CD4-positive, alpha-beta T cell (primary cell): ENCODE results near the gene BIRC6. TPM values are rescaled to one million over a fixed set of nuclear protein-coding genes. Genes with fewer than 3 reads are reported as not detected.
"Not testable (repeated sequence)": the region's sequence is repeated elsewhere in the genome, so short reads cannot be mapped to it uniquely, and the experiment has no call there.

Experiments used
- ATAC-seq: fragments of 200-7000 bp; cut with Tn5 transposase; one replicate; pipeline ENCODE4 v1.10.0; 2022; ENCODE audit warnings: mild to moderate bottlenecking; ENCODE audit not compliant: poor library complexity
- CTCF ChIA-PET: fragments of 350-600 bp; sonication (Branson Sonifier 250); formaldehyde crosslinking; loops from one replicate; lab custom pipeline; 2021; ENCODE audit warnings: antibody characterized with exemption, inconsistent platforms; lab: Charles Lee
- POLR2A ChIA-PET: fragments of 350-600 bp; sonication (Branson Sonifier 250); formaldehyde crosslinking; loops from one replicate; lab custom pipeline; 2021; ENCODE audit warnings: antibody characterized with exemption, inconsistent platforms; lab: Charles Lee
- DNase-seq, 14 experiments: peaks; one replicate each; pipeline ENCODE4 v3.0.0-alpha.2; 2013 to 2020; ENCODE audit warnings: mixed read lengths in 2 of 14
- H3K27ac ChIP-seq, 2 donors: one replicate each; pipeline versions ENCODE4 v1.5.1 to v1.7.0; 2013; ENCODE audit warnings: low read length in 2 of 2, low read depth in 1 of 2, mild to moderate bottlenecking in 1 of 2
- H3K27me3 ChIP-seq, 2 experiments: 1 replicate in 1 of 2; 2 replicates in 1 of 2; pipeline versions ENCODE4 v1.6.1 to v1.7.0; 2013; ENCODE audit warnings: low read length in 2 of 2, control low read depth in 1 of 2, mild to moderate bottlenecking in 1 of 2, moderate library complexity in 1 of 2; ENCODE audit not compliant: insufficient read depth in 2 of 2, control insufficient read depth in 1 of 2
- H3K36me3 ChIP-seq: one replicate; pipeline ENCODE4 v1.6.1; 2013; ENCODE audit warnings: low read length, control low read depth; ENCODE audit not compliant: insufficient read depth
- H3K4me1 ChIP-seq: one replicate; pipeline ENCODE4 v1.6.1; 2013; ENCODE audit warnings: low read length, control low read depth; ENCODE audit not compliant: insufficient read depth
- H3K4me3 ChIP-seq: one replicate; pipeline ENCODE4 v1.5.1; 2013; ENCODE audit warnings: mild to moderate bottlenecking, low read length, moderate library complexity
- H3K9me3 ChIP-seq, 2 experiments: 1 replicate in 1 of 2; 2 replicates in 1 of 2; pipeline versions ENCODE4 v1.6.1 to v1.7.0; 2013; ENCODE audit warnings: low read length in 2 of 2, mild to moderate bottlenecking in 2 of 2, control low read depth in 1 of 2, moderate library complexity in 1 of 2; ENCODE audit not compliant: control insufficient read depth in 1 of 2, insufficient read depth in 1 of 2
- H3K27ac Mint-ChIP-seq: one replicate; pipeline ENCODE4 v1.8.0; 2020; ENCODE audit warnings: mixed read lengths
- H3K27me3 Mint-ChIP-seq: one replicate; pipeline ENCODE4 v1.8.0; 2021; ENCODE audit warnings: mixed read lengths
- H3K36me3 Mint-ChIP-seq: one replicate; pipeline ENCODE4 v1.8.0; 2021; ENCODE audit warnings: low read depth, mixed read lengths
- H3K4me1 Mint-ChIP-seq: one replicate; pipeline ENCODE4 v1.8.0; 2021; ENCODE audit warnings: low read depth, mixed read lengths
- H3K4me3 Mint-ChIP-seq: one replicate; pipeline ENCODE4 v1.8.0; 2020; ENCODE audit warnings: mild to moderate bottlenecking, mixed read lengths
- H3K9me3 Mint-ChIP-seq: one replicate; pipeline ENCODE4 v1.8.0; 2020; ENCODE audit warnings: mixed read lengths
- intact Hi-C, 2 experiments: fragments of 100-400 bp; cut with DNase I in 1 of 2; cut with micrococcal nuclease in 1 of 2; formaldehyde crosslinking; loops; one replicate each; pipeline versions ENCODE4 v1.15.1 to v1.9.0; 2023 to 2025; cut with DNase I, micrococcal nuclease
- total RNA-seq, 174 experiments: library from RNA in 2 of 174; stranded (reverse) in 2 of 174; gene quantifications; one replicate each; pipeline ENCODE4 v1.2.3 and lab custom pipeline; 2021 to 2026
- TF ChIP-seq, protein P1 (sequence below): fragments of 200-600 bp; IDR thresholded peaks from one replicate; pipeline ENCODE4 v1.8.0; 2022; ENCODE audit warnings: antibody characterized with exemption, mild to moderate bottlenecking

The BIRC6 gene
- total RNA-seq, 2 experiments from 2014 or later, result 110 to 113 TPM

DNA sequence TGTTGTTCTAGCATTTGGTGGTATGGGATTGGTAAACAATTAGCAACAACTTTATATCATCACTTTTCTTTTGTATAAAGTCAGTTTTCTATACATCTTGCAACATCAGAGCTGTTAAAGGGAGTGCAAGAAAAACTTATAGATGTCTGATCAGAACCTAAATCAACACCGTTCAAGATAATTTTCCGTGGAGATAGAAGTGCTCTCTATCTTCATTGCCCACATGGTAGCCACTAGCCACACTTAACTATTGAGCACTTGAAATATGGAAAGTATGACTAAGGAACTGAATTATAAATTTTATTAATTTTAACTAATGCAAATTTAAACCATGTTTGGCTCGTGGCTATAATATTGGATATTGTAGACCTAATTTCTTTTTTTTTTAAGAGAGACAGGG lies 276.2 kb downstream of the BIRC6 start:
- Mint-ChIP-seq H3K9me3 (no peaks in the 10 kb centered on the region), H3K27ac (no peak overlapping the region), H3K4me1 (peaks cover 28% of the 10 kb centered on the region), H3K4me3 (no peak overlapping the region), H3K36me3 (peaks cover 83% of the 10 kb centered on the region), H3K27me3 (no peaks in the 10 kb centered on the region)
- Histone ChIP-seq H3K4me1 (peaks cover 10% of the 10 kb centered on the region), H3K36me3 (peaks cover 55% of the 10 kb centered on the region), H3K9me3 (no peaks in the 10 kb centered on the region), H3K27me3 (no peaks in the 10 kb centered on the region), H3K27ac (no peak overlapping the region), H3K4me3 (no peak overlapping the region)
- TF ChIP-seq, protein P1, sequence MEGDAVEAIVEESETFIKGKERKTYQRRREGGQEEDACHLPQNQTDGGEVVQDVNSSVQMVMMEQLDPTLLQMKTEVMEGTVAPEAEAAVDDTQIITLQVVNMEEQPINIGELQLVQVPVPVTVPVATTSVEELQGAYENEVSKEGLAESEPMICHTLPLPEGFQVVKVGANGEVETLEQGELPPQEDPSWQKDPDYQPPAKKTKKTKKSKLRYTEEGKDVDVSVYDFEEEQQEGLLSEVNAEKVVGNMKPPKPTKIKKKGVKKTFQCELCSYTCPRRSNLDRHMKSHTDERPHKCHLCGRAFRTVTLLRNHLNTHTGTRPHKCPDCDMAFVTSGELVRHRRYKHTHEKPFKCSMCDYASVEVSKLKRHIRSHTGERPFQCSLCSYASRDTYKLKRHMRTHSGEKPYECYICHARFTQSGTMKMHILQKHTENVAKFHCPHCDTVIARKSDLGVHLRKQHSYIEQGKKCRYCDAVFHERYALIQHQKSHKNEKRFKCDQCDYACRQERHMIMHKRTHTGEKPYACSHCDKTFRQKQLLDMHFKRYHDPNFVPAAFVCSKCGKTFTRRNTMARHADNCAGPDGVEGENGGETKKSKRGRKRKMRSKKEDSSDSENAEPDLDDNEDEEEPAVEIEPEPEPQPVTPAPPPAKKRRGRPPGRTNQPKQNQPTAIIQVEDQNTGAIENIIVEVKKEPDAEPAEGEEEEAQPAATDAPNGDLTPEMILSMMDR, result no peak
- intact Hi-C loops, result no loop called here
- no peak for DNase-seq
- ATAC-seq, result no peak
- ChIA-PET POLR2A (no interaction called here), CTCF (no interaction called here)

DNA sequence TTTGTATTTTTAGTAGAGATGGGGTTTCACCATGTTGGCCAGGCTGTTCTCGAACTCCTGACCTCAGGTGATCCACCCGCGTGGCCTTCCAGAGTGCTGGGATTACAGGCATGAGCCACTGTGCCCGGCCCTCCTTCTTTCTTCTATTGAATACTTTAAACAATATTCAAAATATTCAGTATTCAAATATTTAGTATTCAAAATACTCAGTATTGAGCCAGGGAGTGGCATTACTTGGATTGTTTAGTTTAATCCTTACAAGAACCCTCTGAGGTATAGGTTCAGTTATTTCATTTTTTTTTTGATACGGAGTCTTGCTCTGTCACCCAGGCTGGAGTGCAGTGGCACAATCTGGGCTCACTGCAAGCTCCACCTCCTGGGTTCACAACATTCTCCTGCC lies 281.7 kb downstream of the BIRC6 start:
- H3K4me1 Mint-ChIP-seq, intact Hi-C loops, H3K27me3 ChIP-seq, H3K27ac ChIP-seq, POLR2A ChIA-PET, CTCF ChIA-PET, H3K4me3 ChIP-seq, H3K4me3 Mint-ChIP-seq, DNase-seq, H3K27ac Mint-ChIP-seq, H3K27me3 Mint-ChIP-seq, ATAC-seq, H3K9me3 ChIP-seq, H3K9me3 Mint-ChIP-seq, H3K4me1 ChIP-seq: not testable (repeated sequence)
- peaks cover 82% of the 10 kb centered on the region for H3K36me3 Mint-ChIP-seq
- H3K36me3 ChIP-seq, result peaks cover 63% of the 10 kb centered on the region

DNA sequence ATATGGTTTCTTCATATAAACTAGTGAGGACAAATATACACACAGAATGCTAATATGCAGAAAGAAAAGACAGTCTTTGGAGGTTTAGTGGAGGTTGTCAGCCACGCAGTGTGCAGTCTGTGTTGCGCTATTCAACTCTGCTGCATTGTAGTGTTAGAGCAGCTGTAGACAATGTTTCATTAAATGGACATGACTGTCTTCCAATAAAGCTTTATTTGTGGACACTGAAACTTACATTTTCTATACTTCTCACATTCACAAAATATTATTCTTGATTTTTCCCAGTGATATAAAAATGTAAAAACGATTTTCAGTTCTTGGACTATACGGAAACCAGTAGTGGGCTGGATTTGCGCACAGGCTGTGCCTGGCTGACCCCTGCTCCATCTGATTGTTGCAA lies 284.4 kb downstream of the BIRC6 start:
- POLR2A ChIA-PET, result no interaction called here
- no peaks in the 10 kb centered on the region for H3K4me1 Mint-ChIP-seq
- CTCF ChIA-PET, result no interaction called here
- DNase-seq (no peak), ATAC-seq (no peak)
- H3K27ac Mint-ChIP-seq, result no peak overlapping the region
- Histone ChIP-seq H3K36me3 (peaks cover 52% of the 10 kb centered on the region), H3K4me3 (no peak overlapping the region), H3K4me1 (no peaks in the 10 kb centered on the region), H3K9me3 (no peaks in the 10 kb centered on the region), H3K27me3 (no peaks in the 10 kb centered on the region), H3K27ac (no peak overlapping the region)
- H3K9me3 Mint-ChIP-seq, result no peaks in the 10 kb centered on the region
- intact Hi-C loops, result no loop called here
- no peak overlapping the region for H3K4me3 Mint-ChIP-seq
- TF ChIP-seq, protein P1, result no peak
- H3K27me3 Mint-ChIP-seq, result no peaks in the 10 kb centered on the region
- peaks cover 80% of the 10 kb centered on the region for H3K36me3 Mint-ChIP-seq

DNA sequence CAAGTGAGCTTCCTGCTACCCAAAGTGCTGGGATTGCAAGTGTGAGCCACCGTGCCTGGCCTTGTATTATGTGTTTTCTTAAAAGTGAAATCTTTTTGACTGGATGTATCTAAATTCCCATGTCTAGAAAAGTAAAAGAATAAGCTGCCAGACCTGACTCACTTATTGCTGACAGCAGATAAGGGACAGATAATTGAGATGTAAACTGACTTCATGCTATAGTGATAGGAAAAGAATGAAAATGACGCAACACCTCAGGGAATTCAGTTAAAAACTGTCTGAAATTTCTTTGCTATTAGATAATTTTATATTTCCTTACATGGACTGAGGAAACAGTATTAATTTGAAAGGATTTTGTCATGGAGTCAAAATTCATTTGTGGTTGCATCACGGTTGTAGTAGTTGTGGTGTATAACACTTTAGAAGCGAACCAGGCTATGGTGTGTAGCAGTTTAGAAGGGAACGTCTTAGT lies 290.4 kb downstream of the BIRC6 start:
- POLR2A ChIA-PET, result no interaction called here
- Mint-ChIP-seq H3K4me1 (no peaks in the 10 kb centered on the region), H3K4me3 (no peak overlapping the region), H3K9me3 (no peaks in the 10 kb centered on the region), H3K27ac (no peak overlapping the region), H3K36me3 (peaks cover 87% of the 10 kb centered on the region), H3K27me3 (no peaks in the 10 kb centered on the region)
- TF ChIP-seq, protein P1, result no peak
- no peaks in the 10 kb centered on the region for H3K9me3 ChIP-seq
- ATAC-seq (no peak), DNase-seq (no peak)
- no peaks in the 10 kb centered on the region for H3K4me1 ChIP-seq
- H3K4me3 ChIP-seq, result no peak overlapping the region
- H3K27me3 ChIP-seq, result no peaks in the 10 kb centered on the region
- H3K27ac ChIP-seq, result no peak overlapping the region
- CTCF ChIA-PET, result no interaction called here
- peaks cover 56% of the 10 kb centered on the region for H3K36me3 ChIP-seq
- intact Hi-C loops, result no loop called here
